ENCODE results near the gene DAZAP2. TPM values are rescaled to one million over a fixed set of nuclear protein-coding genes. Genes with fewer than 3 reads are reported as not detected.

The DAZAP2 gene
- total and polyA plus RNA-seq, 2 of the 4 experiments (the other 2 are of a cell fraction) = 62.2 to 202 TPM

DNA sequence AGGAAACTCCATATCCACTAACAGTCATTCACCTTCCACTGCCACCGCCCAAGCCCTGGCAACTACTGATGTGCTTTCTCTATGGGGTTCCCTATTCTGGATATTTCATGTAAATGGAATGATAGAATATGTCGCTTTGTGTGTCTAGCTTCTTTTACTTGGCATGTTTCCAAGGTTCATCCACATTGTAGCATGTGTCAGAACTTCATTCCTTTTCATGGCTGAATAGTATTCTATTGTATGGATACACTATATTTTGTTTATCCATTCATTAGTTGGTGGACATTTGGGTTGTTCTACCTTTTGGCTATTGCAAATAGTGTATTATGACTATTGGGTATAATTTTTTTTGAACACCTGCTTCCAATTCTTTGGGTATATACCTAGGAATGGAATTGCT is 29.4 kb upstream of the DAZAP2 start:
- H2AK5ac ChIP-seq (ENCODE audit: low read depth, low read length) = no peak overlapping the region
- no peak overlapping the region for H2AFZ ChIP-seq (replicated peaks; ENCODE audit: low read length, poor library complexity)
- H4K5ac ChIP-seq (ENCODE audit: low read depth, low read length) = no peak overlapping the region
- ChIA-PET POLR2A (ENCODE audit: unreplicated experiment) (no interaction called here), CTCF (no interaction called here)
- no peak overlapping the region for H3K23ac ChIP-seq (ENCODE audit: low read depth, low read length)
- H3K36me3 ChIP-seq (ENCODE audit: control insufficient read depth, insufficient read depth, low read length) = peaks cover 8% of the 10 kb centered on the region
- in situ Hi-C loops (cut with MboI; ENCODE audit: low sequenced_read_pairs) (no loop called here), intact Hi-C loops (cut with micrococcal nuclease) (no loop called here), dilution Hi-C loops (cut with HindIII; ENCODE audit: low sequenced_read_pairs, unreplicated experiment) (no loop called here)
- H4K20me1 ChIP-seq (ENCODE audit: insufficient read depth, low read length) = no peaks in the 10 kb centered on the region
- H3K56ac ChIP-seq (ENCODE audit: extremely low read depth, insufficient read depth, low read length) = no peak overlapping the region
- ATAC-seq (ENCODE audit: low read depth) (no peak), DNase-seq (no peak)
- no peak overlapping the region for H3K27ac ChIP-seq (ENCODE audit: insufficient read depth, low read length)
- H3K9me1 ChIP-seq (ENCODE audit: insufficient read depth, low read length) = peaks cover 2% of the 10 kb centered on the region; the same call in 1 of the 2 replicates
- H2BK15ac ChIP-seq (ENCODE audit: low read depth, low read length) = no peak overlapping the region
- H3K9me3 ChIP-seq (ENCODE audit: control insufficient read depth, insufficient read depth, low read length) = peaks cover 4% of the 10 kb centered on the region; the same call in 1 of the 2 replicates
- H3K4me1 ChIP-seq (ENCODE audit: control insufficient read depth, insufficient read depth, low read length) = no peaks in the 10 kb centered on the region; the same call in 1 of the 2 replicates
- H4K91ac ChIP-seq (ENCODE audit: insufficient read depth, low read depth, low read length) = no peak overlapping the region
- no peak overlapping the region for H2BK5ac ChIP-seq (ENCODE audit: low read depth, low read length, poor library complexity, severe bottlenecking)
- no peak overlapping the region for H3K14ac ChIP-seq (replicated peaks; ENCODE audit: low read depth, low read length)
- TF ChIP-seq, protein P1, sequence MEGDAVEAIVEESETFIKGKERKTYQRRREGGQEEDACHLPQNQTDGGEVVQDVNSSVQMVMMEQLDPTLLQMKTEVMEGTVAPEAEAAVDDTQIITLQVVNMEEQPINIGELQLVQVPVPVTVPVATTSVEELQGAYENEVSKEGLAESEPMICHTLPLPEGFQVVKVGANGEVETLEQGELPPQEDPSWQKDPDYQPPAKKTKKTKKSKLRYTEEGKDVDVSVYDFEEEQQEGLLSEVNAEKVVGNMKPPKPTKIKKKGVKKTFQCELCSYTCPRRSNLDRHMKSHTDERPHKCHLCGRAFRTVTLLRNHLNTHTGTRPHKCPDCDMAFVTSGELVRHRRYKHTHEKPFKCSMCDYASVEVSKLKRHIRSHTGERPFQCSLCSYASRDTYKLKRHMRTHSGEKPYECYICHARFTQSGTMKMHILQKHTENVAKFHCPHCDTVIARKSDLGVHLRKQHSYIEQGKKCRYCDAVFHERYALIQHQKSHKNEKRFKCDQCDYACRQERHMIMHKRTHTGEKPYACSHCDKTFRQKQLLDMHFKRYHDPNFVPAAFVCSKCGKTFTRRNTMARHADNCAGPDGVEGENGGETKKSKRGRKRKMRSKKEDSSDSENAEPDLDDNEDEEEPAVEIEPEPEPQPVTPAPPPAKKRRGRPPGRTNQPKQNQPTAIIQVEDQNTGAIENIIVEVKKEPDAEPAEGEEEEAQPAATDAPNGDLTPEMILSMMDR (conservative IDR thresholded peaks at IDR 0.05; ENCODE audit: low read depth, low read length) = no peak
- TF ChIP-seq RFX5 (IDR thresholded peaks at IDR 0.05; ENCODE audit: low read depth, low read length) = no peak
- TF ChIP-seq MAZ (IDR thresholded peaks at IDR 0.05; ENCODE audit: borderline replicate concordance, low read depth, low read length) = no peak
- TF ChIP-seq SMC3 (IDR thresholded peaks at IDR 0.05; ENCODE audit: low read depth, low read length) = no peak
- TF ChIP-seq CHD1 (IDR thresholded peaks at IDR 0.05; ENCODE audit: low read depth, low read length) = no peak
- no peak for TF ChIP-seq BHLHE40 (IDR thresholded peaks at IDR 0.05; ENCODE audit: low read depth, low read length)
- H3K18ac ChIP-seq (ENCODE audit: low read depth, low read length) = no peak overlapping the region
- no peak overlapping the region for H3K4ac ChIP-seq (ENCODE audit: low read depth, low read length)
- H3K4me3 ChIP-seq (ENCODE audit: insufficient read depth, low read depth, low read length) = no peak overlapping the region
- no peak overlapping the region for H2BK20ac ChIP-seq (ENCODE audit: low read depth, low read length)
- H4K8ac ChIP-seq (ENCODE audit: low read depth in 2 of 2, low read length in 2 of 2) = no peak overlapping the region
- H3K4me2 ChIP-seq (ENCODE audit: low read depth, low read length) = no peak overlapping the region
- H3K9ac ChIP-seq (ENCODE audit: low read depth, low read length) = no peak overlapping the region
- BruUV-seq (replicated peaks) = no TSS peak
- WGBS, 2 experiments (ENCODE audit: extremely low coverage in 2 of 2, insufficient read length in 1 of 2) = no CpG with 5 or more reads among the region's 2 CpGs
- no peaks in the 10 kb centered on the region for H3K27me3 ChIP-seq (ENCODE audit: control insufficient read depth, insufficient read depth, low read length)
- peaks cover 0 to 9% of the 10 kb centered on the region in 2 experiments; a peak in 2 of 4 replicates for H3K79me1 ChIP-seq (ENCODE audit: low read depth in 1 of 2, low read length in 2 of 2)
- no peak overlapping the region for H2BK120ac ChIP-seq (ENCODE audit: low read depth, low read length)
- H2AK9ac ChIP-seq (replicated peaks; ENCODE audit: low read depth, low read length, poor library complexity) = no peak overlapping the region
